Panc1 (cell line): ENCODE data around the gene DHH. TPM values are rescaled to one million over a fixed set of nuclear protein-coding genes. Genes with fewer than 3 reads are reported as not detected.
"Not testable (repeated sequence)": the region's sequence is repeated elsewhere in the genome, so short reads cannot be mapped to it uniquely, and the experiment has no call there.

Source experiments
- ATAC-seq: fragments of 200-7000 bp; cut with Tn5 transposase; 2 replicates; pipeline ENCODE4 v1.9.1; 2020; ENCODE audit warnings: mild to moderate bottlenecking, moderate library complexity
- BruUV-seq: library from RNA; stranded (reverse); fragments of 400-500 nt; replicated peaks from 2 replicates; lab custom pipeline; 2021; lab: Mats Ljungman, UMichigan
- CTCF ChIA-PET: fragments of 300-600 bp; sonication (Branson Sonifier 250); formaldehyde crosslinking; loops from one replicate; lab custom pipeline; 2022; ENCODE audit warnings: antibody characterized with exemption; lab: Charles Lee
- POLR2A ChIA-PET: fragments of 300-600 bp; sonication (Branson Sonifier 250); formaldehyde crosslinking; loops from one replicate; lab custom pipeline; 2022; ENCODE audit warnings: antibody characterized with exemption; lab: Charles Lee
- DNase-seq: peaks from one replicate; pipeline ENCODE4 v3.0.0-alpha.2; 2010; ENCODE audit warnings: low read depth, low spot score
- H3K27ac ChIP-seq: 2 replicates; pipeline ENCODE4 v1.5.1; 2011; ENCODE audit warnings: mild to moderate bottlenecking, low read length, inconsistent platforms
- H3K27me3 ChIP-seq: fragments of 200-500 bp; sonication (Bioruptor generic); 2 replicates; pipeline ENCODE4 v1.6.0; 2014; ENCODE audit warnings: low read length, inconsistent platforms; ENCODE audit not compliant: control insufficient read depth, insufficient read depth
- H3K36me3 ChIP-seq: fragments of 200-500 bp; sonication (Bioruptor generic); 2 replicates; pipeline ENCODE4 v1.5.1; 2014; ENCODE audit warnings: inconsistent platforms, mild to moderate bottlenecking, low read length, moderate library complexity; ENCODE audit not compliant: control insufficient read depth, insufficient read depth
- H3K4me1 ChIP-seq: 2 replicates; pipeline ENCODE4 v1.5.1; 2011; ENCODE audit warnings: inconsistent platforms, mild to moderate bottlenecking, low read length, moderate library complexity; ENCODE audit not compliant: control insufficient read depth, insufficient read depth
- H3K4me3 ChIP-seq, 2 experiments: 2 replicates each; pipeline ENCODE4 v1.5.1; 2011 to 2012; ENCODE audit warnings: low read depth in 2 of 2, low read length in 2 of 2, mild to moderate bottlenecking in 2 of 2, inconsistent platforms in 1 of 2, moderate library complexity in 1 of 2
- H3K9me3 ChIP-seq: fragments of 200-500 bp; sonication (Bioruptor generic); 2 replicates; pipeline ENCODE4 v1.5.1; 2014; ENCODE audit warnings: low read depth, mild to moderate bottlenecking, inconsistent platforms, low read length, moderate library complexity; ENCODE audit not compliant: control insufficient read depth, insufficient read depth
- POLR2AphosphoS5 ChIP-seq: IDR thresholded peaks from 2 replicates; pipeline ENCODE4 v1.6.1; 2012; ENCODE audit warnings: mild to moderate bottlenecking, low read depth, low read length, moderate library complexity
- SIN3A ChIP-seq: IDR thresholded peaks from 2 replicates; pipeline ENCODE4 v1.6.1; 2012; ENCODE audit warnings: low read depth, mild to moderate bottlenecking, low read length, moderate library complexity, borderline replicate concordance; ENCODE audit not compliant: insufficient read depth
- TCF7L2 ChIP-seq: IDR thresholded peaks from 2 replicates; pipeline ENCODE4 v1.6.1; 2011; ENCODE audit warnings: mild to moderate bottlenecking, low read depth, low read length, inconsistent platforms
- in situ Hi-C: cut with HindIII; loops from 2 replicates; pipeline ENCODE4 v1.10.0; 2016; ENCODE audit warnings: low sequenced_read_pairs, low pct_unique_long_range_greater_than_20kb
- intact Hi-C: fragments of 100-400 bp; cut with micrococcal nuclease; formaldehyde crosslinking; loops from one replicate; pipeline ENCODE4 v1.10.0; 2022; ENCODE audit not compliant: unreplicated experiment
- total RNA-seq: library from RNA; stranded (reverse); gene quantifications from one replicate; pipeline ENCODE4 v1.2.1, GENCODE V29; 2021; ENCODE audit not compliant: unreplicated experiment
- TF ChIP-seq, protein P1 (sequence below), 2 experiments: IDR thresholded peaks; 2 replicates each; pipeline ENCODE4 v1.6.1; 2011 to 2012; ENCODE audit warnings: low read depth in 2 of 2, control low read depth in 1 of 2, low read length in 1 of 2, mild to moderate bottlenecking in 1 of 2, moderate library complexity in 1 of 2; ENCODE audit not compliant: insufficient read depth in 1 of 2
- TF ChIP-seq, protein P2 (sequence below): fragments of 450-650 bp; IDR thresholded peaks from 2 replicates; pipeline ENCODE4 v1.5.1; 2017; ENCODE audit warnings: mild to moderate bottlenecking

DHH gene
- total RNA-seq, 1 experiment from 2014 or later: 1.9 TPM

DNA sequence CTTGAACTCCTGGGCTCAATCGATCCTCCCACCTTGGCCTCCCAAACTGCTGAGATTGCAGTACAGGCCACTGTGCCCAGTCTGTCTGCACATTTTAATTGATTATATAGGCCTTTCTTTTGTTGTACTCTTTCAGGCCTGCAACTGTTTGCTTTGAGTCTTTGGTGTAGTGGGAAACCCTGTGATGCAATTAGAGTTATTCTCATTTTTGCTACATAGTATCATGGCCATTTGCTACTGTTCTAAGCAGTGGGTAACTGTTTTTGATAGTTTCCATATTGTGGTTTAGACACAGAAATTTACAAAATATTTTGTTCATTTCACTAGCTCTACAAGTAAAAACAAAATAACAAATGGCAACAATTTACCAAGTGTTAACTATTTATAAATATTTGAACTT is 42.9 kb upstream of the DHH start:
- CTCF ChIA-PET: no interaction called here
- BruUV-seq: no TSS peak

DNA sequence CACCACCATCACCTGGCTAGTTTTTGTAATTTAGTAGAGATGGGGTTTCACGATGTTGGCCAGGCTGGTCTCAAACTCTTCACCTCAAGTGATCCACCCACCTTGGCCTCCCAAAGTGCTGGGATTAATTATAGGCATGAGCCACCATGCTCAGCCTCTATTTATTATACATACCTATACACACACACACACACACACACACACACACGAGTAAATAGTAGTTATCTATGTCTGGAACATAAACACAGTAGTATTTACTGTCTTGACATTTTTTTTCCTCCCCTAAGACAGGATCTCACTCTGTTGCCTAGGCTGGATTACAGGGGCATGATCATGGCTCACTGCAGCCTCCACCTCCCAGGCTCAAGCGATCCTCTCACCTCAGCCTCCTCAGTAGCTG is 42.4 kb upstream of the DHH start:
- H3K9me3 ChIP-seq, BruUV-seq, H3K4me1 ChIP-seq, DNase-seq, POLR2A ChIA-PET, CTCF ChIA-PET, H3K4me3 ChIP-seq, in situ Hi-C loops, ATAC-seq, H3K36me3 ChIP-seq, H3K27ac ChIP-seq, H3K27me3 ChIP-seq: not testable (repeated sequence)
- intact Hi-C loops: loop anchor here (10.0 kb wide), 1 partner anchor 98 kb away; no protein-coding TSS in a partner anchor

More for the DNA sequence above, 42.9 kb upstream of the DHH start:
- Histone ChIP-seq H3K27ac (no peak overlapping the region), H3K4me1 (no peaks in the 10 kb centered on the region; the same call in 1 of the 2 replicates), H3K27me3 (no peaks in the 10 kb centered on the region), H3K9me3 (no peaks in the 10 kb centered on the region), H3K4me3 (no peak overlapping the region), H3K36me3 (no peaks in the 10 kb centered on the region)
- DNase-seq (no peak), ATAC-seq (no peak)
- POLR2A ChIA-PET: interaction anchor here (0.5 kb wide), 1 partner anchor 23 kb away, joined by 5 read pairs; no protein-coding TSS in a partner anchor
- intact Hi-C loops (loop anchor here (10.0 kb wide), 1 partner anchor 97 kb away; no protein-coding TSS in a partner anchor), in situ Hi-C loops (no loop called here)
- TF ChIP-seq SIN3A: no peak
- TF ChIP-seq POLR2AphosphoS5: no peak
- no peak for TF ChIP-seq TCF7L2
- TF ChIP-seq, protein P1, sequence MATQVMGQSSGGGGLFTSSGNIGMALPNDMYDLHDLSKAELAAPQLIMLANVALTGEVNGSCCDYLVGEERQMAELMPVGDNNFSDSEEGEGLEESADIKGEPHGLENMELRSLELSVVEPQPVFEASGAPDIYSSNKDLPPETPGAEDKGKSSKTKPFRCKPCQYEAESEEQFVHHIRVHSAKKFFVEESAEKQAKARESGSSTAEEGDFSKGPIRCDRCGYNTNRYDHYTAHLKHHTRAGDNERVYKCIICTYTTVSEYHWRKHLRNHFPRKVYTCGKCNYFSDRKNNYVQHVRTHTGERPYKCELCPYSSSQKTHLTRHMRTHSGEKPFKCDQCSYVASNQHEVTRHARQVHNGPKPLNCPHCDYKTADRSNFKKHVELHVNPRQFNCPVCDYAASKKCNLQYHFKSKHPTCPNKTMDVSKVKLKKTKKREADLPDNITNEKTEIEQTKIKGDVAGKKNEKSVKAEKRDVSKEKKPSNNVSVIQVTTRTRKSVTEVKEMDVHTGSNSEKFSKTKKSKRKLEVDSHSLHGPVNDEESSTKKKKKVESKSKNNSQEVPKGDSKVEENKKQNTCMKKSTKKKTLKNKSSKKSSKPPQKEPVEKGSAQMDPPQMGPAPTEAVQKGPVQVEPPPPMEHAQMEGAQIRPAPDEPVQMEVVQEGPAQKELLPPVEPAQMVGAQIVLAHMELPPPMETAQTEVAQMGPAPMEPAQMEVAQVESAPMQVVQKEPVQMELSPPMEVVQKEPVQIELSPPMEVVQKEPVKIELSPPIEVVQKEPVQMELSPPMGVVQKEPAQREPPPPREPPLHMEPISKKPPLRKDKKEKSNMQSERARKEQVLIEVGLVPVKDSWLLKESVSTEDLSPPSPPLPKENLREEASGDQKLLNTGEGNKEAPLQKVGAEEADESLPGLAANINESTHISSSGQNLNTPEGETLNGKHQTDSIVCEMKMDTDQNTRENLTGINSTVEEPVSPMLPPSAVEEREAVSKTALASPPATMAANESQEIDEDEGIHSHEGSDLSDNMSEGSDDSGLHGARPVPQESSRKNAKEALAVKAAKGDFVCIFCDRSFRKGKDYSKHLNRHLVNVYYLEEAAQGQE (IDR thresholded peaks at IDR 0.05; ENCODE audit: insufficient read depth in 1 of 2, low read depth in 2 of 2, low read length in 1 of 2): no peak
- TF ChIP-seq, protein P2, sequence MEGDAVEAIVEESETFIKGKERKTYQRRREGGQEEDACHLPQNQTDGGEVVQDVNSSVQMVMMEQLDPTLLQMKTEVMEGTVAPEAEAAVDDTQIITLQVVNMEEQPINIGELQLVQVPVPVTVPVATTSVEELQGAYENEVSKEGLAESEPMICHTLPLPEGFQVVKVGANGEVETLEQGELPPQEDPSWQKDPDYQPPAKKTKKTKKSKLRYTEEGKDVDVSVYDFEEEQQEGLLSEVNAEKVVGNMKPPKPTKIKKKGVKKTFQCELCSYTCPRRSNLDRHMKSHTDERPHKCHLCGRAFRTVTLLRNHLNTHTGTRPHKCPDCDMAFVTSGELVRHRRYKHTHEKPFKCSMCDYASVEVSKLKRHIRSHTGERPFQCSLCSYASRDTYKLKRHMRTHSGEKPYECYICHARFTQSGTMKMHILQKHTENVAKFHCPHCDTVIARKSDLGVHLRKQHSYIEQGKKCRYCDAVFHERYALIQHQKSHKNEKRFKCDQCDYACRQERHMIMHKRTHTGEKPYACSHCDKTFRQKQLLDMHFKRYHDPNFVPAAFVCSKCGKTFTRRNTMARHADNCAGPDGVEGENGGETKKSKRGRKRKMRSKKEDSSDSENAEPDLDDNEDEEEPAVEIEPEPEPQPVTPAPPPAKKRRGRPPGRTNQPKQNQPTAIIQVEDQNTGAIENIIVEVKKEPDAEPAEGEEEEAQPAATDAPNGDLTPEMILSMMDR: no peak

DNA sequence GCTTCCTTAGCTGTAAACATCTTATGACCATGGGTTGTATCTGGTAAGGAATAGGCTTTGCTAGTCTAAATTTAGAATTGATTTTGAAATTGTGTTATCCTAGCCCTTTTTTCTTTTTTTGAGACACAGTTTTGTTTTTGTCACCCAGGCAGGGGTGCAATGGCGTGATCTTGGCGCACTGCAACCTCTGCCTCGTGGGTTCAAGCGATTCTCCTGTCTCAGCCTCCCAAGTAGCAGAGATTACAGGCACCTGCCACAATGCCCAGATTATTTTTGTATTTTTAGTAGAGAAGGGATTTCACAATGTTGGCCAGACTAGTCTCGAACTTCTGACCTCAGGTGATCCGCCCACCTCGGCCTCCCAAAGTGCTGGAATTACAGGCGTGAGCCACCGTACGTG is 39.0 kb upstream of the DHH start:
- BruUV-seq: no TSS peak
- TF ChIP-seq TCF7L2 (no peak), POLR2AphosphoS5 (no peak), SIN3A (no peak)
- TF ChIP-seq, protein P2: no peak
- TF ChIP-seq, protein P1 (IDR thresholded peaks at IDR 0.05; ENCODE audit: insufficient read depth in 1 of 2, low read depth in 2 of 2, low read length in 1 of 2): no peak
- H3K9me3 ChIP-seq: no peaks in the 10 kb centered on the region
- no peak for DNase-seq
- H3K27me3 ChIP-seq: no peaks in the 10 kb centered on the region
- H3K4me1 ChIP-seq: peaks cover 14% of the 10 kb centered on the region
- no peak overlapping the region for H3K4me3 ChIP-seq
- POLR2A ChIA-PET: interaction anchor here (0.8 kb wide), 1 partner anchor 109 kb away, joined by 3 read pairs; no protein-coding TSS in a partner anchor
- no peak for ATAC-seq
- intact Hi-C loops (loop anchor here (10.0 kb wide), 1 partner anchor 101 kb away; no protein-coding TSS in a partner anchor), in situ Hi-C loops (no loop called here)
- peaks cover 14% of the 10 kb centered on the region for H3K36me3 ChIP-seq
- H3K27ac ChIP-seq: peak overlapping the region; percentile 100
- CTCF ChIA-PET: interaction anchor here (0.7 kb wide), 1 partner anchor 13 kb away, joined by 3 read pairs; no protein-coding TSS in a partner anchor
